Epidermal melanocyte (primary cell): ENCODE results near the gene EVI5L.
"Not testable (repeated sequence)": the region's sequence is repeated elsewhere in the genome, so short reads cannot be mapped to it uniquely, and the experiment has no call there.

Experiments
- DNase-seq: peaks from one replicate; pipeline ENCODE4 v3.0.0; 2011; ENCODE audit warnings: low spot score; ENCODE audit not compliant: insufficient read length

The EVI5L gene

DNA sequence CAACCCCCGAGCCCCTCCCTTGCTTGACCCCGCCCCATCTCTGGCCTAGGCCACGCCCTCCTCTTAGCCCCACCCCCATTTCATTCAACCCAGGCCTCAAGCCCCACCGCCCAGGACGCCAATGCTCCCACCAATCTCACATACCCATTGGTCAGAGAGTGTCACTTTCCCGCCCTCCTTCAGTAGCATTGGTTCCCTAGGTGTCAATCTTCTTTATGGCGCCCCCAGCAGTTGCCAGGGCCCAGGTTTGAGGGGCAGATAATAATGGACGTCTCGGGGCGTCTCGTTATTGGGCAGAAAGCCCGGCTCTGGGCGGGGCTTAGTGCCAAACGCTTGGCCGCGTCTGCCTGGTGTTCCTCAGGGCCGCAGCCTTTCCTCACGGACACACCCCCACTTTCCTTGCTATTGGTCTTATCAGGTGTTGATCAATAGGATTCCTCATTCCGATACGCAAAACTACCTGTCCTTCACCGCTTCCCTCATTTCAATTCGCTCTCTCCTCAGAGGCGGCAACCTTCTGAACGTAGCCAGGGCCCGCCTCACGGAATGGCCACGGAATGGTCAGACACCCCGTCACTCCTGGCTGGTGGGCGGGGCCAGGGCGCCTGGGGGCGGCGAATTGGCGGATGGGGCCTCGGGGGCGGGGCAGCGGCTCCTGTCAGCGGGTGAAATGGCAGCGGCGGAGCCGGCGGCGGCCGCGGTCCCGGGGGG is at the start of gene EVI5L:
TSS of gene EVI5L (plus strand) at position 658 of the 711 bp plus-strand sequence. CDS start 16,325 bp downstream, outside the sequence.
- peak; percentile 99 for DNase-seq

DNA sequence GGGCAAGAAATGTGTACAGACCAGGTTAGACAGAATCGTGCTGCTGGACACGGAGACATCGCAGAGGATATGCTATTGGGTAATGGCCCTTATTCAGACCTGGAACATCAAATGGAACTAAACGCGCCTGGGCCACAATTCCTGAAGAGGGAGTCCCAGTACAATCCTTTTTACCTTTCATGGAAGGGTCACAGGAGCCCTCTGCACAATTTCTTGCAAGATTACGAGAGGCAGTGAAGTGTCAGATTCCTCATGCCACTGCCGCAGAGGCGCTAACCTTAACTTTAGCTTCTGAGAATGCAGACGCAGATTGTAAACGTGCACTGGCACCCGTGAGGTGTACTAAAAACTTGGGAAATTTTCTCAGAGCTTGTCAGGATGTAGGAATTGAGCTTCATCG is 48.9 kb upstream of the EVI5L start:
- no peak for DNase-seq

DNA sequence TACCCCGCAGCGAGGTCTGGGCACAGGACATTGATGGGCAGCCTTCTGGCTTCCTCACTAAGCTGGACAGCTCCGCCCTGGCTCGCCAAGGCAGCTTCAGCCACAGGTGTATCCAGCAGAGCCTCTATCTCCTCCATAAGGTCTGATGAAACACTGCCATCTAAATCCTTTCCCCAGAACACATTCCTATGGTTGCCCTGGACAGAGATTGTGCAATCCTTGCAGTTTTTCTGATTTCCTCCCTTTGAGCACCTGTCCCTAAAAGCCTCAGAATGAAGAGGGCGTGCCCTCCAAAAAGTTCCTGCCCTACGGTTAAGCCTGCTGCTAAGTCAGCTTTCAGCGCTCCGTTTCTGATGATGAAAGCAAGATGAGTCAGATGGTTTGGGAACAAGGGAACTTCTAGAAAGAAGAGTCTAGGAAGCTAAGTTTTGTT is 46.0 kb upstream of the EVI5L start:
- DNase-seq = no peak

- DNase-seq = no peak
These were observed 45.2 kb upstream of the EVI5L start for GRCh38 chr19:7784856-7785255.

DNA sequence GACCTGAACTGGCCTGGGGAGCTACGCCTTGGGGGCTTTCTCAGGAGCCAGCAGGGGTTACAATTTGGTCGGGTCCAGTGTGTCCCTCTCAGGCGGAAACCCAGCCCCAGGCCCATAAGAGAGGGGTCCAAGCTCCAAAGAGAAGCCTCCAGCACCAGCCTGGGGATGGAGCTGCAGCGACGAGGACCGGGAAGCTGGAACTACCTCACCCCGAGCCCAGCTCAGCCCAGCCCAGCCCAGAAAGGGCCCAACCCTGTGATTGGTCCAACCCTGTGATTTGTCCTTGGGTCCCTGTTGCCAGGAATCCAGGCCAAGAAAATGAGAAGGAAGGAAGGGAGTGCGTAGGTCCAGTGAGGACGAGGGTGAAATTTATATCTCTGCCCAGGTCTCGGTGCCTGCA is 42.9 kb upstream of the EVI5L start:
- no peak for DNase-seq

- DNase-seq = no peak
These were observed 42.3 kb upstream of the EVI5L start for GRCh38 chr19:7787602-7788177.

DNA sequence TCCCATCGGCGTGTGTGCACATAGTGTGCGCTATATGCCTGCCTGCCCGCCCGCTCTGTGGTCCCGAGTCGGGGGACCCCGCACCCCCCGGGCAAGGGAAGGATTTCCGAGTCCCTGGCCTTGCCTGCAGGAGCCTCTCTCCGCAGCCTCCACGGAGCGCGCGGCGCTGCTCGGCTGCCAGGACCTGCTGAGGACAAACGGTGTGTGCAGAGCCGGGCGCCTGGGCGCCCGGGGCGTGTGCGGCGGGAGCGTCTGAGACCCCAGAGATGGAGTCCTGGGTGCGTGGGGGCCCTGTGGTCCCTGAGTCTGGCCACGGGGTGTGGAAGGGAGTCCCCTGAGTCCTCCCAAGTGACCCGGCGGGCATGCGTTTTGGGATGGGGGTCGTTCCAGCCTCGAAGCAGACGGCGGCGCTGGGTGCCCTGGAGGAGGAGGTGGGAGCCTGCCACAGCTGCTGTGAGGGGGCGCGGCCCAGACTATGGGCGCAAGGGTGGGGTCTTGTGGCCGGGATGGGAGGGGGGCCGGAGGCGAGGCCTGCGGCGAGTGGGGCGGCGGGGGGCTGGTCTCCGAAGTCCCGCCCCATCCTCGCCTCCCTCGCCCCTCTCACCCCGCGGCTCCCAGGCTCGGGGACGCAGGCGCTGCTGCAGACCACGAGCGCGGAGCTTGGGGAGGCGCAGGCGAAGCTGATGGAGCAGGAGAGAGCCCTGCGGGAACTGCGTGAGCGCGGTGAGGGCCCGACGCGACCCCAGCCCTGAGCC is 41.7 kb upstream of the EVI5L start:
- no peak for DNase-seq

GRCh38 chr19:7788933-7789323 is 41.1 kb upstream of the EVI5L start:
- DNase-seq = no peak

GRCh38 chr19:7789447-7789846 is 40.6 kb upstream of the EVI5L start:
- DNase-seq = no peak

GRCh38 chr19:7790416-7790815 is 39.6 kb upstream of the EVI5L start:
- DNase-seq = no peak

- no peak for DNase-seq
These were observed 37.7 kb upstream of the EVI5L start for GRCh38 chr19:7792281-7792680.

DNA sequence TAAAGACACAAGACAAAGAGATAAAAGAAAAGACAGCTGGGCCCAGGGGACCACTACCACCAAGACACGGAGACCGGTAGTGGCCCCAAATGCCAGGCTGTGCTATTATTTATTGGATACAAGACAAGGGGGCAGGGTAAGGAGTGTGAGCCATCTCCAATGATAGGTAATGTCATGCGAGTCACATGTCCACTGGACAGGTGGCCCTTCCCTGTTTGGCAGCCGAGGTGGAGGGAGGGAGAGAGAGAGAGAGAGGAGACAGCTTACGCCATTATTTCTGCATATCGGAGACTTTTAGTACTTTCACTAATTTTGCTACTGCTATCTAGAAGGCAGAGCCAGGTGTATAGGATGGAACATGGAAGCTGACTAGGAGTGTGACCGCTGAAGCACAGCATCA is 37.3 kb upstream of the EVI5L start:
- not testable (repeated sequence) for DNase-seq

DNA sequence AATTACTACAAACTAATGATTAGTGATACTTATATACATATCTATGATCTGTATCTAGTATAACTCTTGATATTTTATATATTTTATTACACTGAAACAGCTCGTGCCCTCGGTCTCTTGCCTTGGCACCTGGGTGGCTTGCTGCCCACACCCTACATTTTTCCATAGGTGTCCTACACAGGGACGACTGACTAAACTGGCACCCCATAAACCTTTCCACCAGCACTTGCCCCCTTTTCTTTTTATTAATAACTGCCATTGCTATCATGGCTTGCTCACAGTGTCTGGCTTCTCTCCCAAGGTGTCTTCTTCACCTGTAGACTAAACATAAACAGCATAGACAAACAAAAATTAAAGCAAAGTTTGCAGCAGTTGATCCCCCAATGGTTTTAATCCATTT is 36.5 kb upstream of the EVI5L start:
- no peak for DNase-seq

- DNase-seq = no peak
These were observed 34.4 kb upstream of the EVI5L start for GRCh38 chr19:7795555-7796161.

DNA sequence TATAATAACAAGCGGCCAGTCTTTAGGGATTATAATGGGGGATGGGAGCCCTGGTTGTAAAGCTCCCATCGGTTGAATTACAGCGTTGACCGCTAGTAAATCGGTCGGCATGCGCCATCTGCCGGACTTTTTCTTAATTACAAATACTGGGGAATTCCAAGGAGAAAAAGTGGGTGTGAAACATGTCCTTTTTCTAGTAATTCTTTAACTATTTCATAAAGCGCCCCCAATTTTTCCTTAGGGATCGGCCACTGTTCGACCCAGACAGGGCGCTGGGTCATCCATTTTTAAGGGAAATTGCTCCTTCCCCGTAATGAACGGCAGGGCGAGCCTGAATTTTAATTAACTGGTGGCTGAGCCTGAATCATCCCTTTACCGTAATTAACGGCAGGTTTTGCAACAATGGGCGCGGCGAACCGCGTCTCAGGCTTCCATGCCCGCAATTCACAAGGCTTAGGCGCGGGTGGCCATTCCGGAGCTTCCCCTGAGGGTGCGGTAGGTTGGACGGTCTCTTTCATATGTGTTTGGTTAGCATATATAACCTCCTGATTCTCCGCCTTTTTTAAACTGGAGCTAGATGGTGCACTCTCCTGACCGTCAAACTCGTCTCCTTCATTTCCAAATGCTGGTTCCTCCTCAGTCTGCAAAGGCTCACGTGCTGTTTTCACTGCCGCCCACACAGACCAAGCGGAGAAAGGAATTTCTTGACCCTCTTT is 30.2 kb upstream of the EVI5L start:
- peak; percentile 71 for DNase-seq

DNA sequence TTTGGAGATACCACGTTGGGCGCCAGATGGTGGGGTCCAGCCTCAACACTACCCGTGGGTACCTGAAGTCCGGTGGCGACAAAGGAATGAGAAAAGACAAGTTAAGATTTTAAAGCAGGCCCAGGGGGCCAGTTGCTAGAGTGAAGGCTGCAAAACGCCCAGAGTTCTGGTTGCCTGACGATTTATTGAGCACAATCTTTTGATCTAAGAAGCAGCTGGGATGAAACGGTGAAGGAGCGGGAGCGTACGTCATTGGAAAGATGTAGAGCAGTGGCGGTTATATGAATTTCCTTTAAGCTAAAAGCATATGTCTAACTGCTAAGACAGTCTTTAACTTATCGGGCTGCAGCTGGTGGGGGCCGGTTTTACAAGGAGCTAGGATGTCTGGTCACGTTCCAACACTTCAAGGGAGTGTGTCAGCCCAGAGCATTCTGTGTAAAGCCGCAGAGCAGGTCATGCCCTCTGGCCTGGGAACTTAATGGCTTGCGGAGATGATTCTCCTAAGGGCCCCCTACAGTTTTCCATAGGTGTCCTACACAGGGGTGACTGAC is 28.9 kb upstream of the EVI5L start:
- no peak for DNase-seq

DNA sequence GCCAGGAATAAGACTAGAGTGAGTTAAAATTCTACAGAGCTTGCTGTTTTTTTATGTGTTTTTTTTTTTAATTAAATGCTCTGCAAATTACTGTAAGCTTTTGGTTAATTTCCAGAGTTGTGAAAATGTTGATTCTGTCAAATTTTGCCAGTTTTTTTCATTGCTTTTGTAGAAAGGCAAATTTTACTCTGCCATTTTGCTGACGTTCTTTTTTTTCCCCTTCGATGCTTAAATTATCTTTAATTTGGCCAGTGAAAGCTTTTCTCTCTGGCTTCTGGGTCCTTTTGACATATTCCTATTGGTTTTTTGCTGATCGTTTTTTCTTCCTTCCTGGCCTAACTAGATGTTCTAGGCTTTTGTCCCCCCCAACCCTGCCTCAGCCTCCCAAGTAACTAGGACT is 23.8 kb upstream of the EVI5L start:
- DNase-seq = no peak

DNA sequence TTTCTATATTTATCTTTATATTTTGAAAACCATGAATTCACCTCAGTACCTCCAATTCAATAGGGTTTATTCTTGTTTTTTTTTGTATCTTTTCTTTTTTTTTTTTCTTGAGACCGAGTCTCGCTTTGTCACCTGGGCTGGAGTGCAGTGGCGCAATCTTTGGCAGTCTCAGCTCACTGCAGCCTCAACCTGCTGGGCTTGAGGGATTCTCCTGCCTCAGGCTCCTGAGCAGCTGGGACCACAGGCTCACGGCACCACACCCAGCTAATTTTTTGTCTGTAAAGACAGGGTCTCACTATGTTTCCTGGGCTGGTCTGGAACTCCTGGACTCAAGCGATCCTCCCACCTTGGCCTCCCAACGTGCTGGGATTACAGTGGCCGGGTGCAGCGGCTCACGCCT is 23.1 kb upstream of the EVI5L start:
- DNase-seq = no peak

- no peak for DNase-seq
These were observed 21.9 kb upstream of the EVI5L start for GRCh38 chr19:7808108-7808507.

GRCh38 chr19:7811989-7812388 is 18.0 kb upstream of the EVI5L start:
- DNase-seq = no peak

DNA sequence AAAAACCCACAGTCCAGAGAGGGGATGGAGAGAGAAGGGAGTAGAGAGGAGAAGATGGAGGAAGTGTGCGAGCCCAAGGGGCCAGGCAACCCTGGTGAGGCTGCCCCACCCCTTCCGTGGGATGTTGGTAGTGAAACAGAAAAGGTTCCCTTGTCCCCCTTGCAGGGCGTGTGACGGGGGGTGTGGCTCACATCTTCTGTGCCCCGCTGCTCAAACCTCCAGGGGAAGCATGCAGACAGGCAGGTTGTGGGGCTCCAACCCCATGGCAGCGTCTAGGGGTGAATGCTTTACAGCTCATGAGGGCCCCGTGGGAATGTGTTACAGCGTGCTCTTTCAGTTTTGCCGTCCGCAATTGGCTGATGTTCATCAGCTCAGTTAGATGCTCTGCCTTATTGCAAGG is 14.7 kb upstream of the EVI5L start:
- DNase-seq = no peak
